Renal pelvis (tissue), 4 donors: Measurements from ENCODE around the gene TMEM86A. TPM values are rescaled to one million over a fixed set of nuclear protein-coding genes. Genes with fewer than 3 reads are reported as not detected.
A peak's percentile ranks its signal among the peaks of the same experiment; 100 is the strongest.

Experiments used
- DNase-seq: peaks from one replicate; pipeline ENCODE4 v3.0.0-alpha.2; 2013
- polyA plus RNA-seq, 3 donors: library from polyadenylated mRNA; unstranded; fragments of 120-200 nt; gene quantifications; one replicate each; pipeline ENCODE4 v1.2.1, GENCODE V29; 2013; ENCODE audit not compliant: insufficient read length in 3 of 3

Gene TMEM86A
- polyA plus RNA-seq, 3 donors: 8.6 to 9.6 (median 8.8) TPM

- no peak for DNase-seq
These were observed 1.8 kb upstream of the TMEM86A start for GRCh38 chr11:18696638-18697225.

GRCh38 chr11:18697576-18697975 lies 1.0 kb upstream of the TMEM86A start:
- DNase-seq: no peak

GRCh38 chr11:18699269-18699596 lies 654 bp downstream of the TMEM86A start:
- no peak for DNase-seq

GRCh38 chr11:18699848-18700261 lies 1.3 kb downstream of the TMEM86A start:
- DNase-seq: peak; percentile 57

GRCh38 chr11:18700375-18700774 lies 1.8 kb downstream of the TMEM86A start:
- no peak for DNase-seq

GRCh38 chr11:18700872-18701271 lies 2.3 kb downstream of the TMEM86A start:
- no peak for DNase-seq

- no peak for DNase-seq
These were observed 3.1 kb downstream of the TMEM86A start for GRCh38 chr11:18701614-18702216.

- no peak for DNase-seq
These were observed 4.6 kb downstream of the TMEM86A start for GRCh38 chr11:18703001-18703763.

GRCh38 chr11:18704045-18704645 lies 5.6 kb downstream of the TMEM86A start:
- no peak for DNase-seq

- no peak for DNase-seq
These were observed 6.1 kb downstream of the TMEM86A start for GRCh38 chr11:18704698-18705097.

- no peak for DNase-seq
These were observed 7.2 kb downstream of the TMEM86A start for GRCh38 chr11:18705651-18706281.

GRCh38 chr11:18706330-18707243 lies 8.0 kb downstream of the TMEM86A start:
- DNase-seq: peak; percentile 87

- no peak for DNase-seq
These were observed 9.3 kb downstream of the TMEM86A start for GRCh38 chr11:18707811-18708340.

- DNase-seq: no peak
These were observed 10.8 kb downstream of the TMEM86A start for GRCh38 chr11:18709414-18709813.

GRCh38 chr11:18710545-18710944 lies 12.0 kb downstream of the TMEM86A start:
- DNase-seq: no peak

GRCh38 chr11:18713646-18714442 lies 15.3 kb downstream of the TMEM86A start:
- no peak for DNase-seq

- no peak for DNase-seq
These were observed 15.8 kb downstream of the TMEM86A start for GRCh38 chr11:18714443-18714780.

GRCh38 chr11:18715476-18715875 lies 16.9 kb downstream of the TMEM86A start:
- no peak for DNase-seq

- peak; percentile 44 for DNase-seq
These were observed 21.7 kb downstream of the TMEM86A start for GRCh38 chr11:18720091-18720807.
